NCI-H2196 (cell line): ENCODE results near the gene TLX3.

Experiments used
- DNase-seq: peaks from one replicate; lab custom pipeline; 2025; ENCODE audit not compliant: unreplicated experiment; lab: John Stamatoyannopoulos, UW

TLX3 gene

GRCh38 chr5:171300358-171300757 lies 8.7 kb upstream of the TLX3 start:
- DNase-seq, result no peak

DNA sequence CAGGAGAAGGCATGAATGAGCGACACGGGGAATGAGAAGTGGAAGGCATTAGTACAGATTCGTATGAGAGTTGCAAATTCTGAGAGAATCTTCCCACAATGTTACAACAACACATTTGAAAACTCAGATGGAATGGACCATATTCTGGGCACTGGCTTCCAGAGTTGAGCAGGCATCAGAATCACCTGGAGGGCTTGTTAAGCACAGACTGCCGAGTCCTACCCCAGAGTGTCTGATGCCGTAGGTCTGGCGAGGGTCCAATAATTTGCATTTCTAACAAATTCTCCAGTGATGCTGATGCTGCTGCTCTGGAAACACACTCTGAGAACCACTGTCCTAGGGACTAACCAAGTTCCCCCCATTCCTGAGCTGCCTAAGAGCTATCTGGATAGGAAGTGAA lies 2.9 kb upstream of the TLX3 start:
- no peak for DNase-seq

DNA sequence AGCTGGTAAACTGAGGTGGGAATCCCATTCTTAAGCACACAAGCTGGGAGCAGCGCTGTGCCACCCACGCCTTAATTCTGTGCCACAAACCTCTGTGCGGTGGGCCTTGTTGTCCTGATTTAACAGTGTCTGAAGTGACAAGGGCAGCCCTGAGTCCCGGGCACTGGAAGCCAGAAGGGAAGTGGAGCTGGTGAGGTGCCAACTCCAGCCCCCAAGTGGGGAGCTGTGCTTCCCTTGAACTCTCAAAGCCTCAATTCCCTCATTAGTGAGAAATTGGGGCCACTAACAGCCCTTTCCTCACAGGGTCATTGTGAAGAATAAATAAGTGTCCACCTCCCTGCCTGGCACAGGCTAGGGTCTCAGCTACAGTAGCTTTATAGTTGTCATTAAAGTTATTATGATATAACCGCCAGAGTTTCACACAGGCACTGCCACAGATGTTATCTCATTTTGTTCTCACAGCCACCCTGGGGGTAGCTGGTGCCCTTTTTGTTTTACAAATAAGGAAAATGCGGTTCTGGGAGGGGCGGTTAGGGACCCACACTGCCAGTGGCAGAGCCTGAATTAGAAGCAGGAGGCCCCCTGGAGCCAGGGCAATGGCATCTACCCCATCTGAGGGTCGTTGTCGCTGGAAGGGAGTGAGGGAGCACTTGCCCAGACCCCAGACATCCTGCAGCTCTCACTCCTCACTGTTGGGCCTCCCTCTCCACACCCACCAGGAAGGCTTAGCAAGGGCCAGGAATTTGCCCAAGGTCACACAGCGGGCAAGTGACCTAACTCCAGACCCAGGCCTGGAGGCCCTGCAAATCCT lies 2.1 kb upstream of the TLX3 start:
- no peak for DNase-seq

- DNase-seq, result no peak
These were observed 1.1 kb upstream of the TLX3 start for GRCh38 chr5:171307789-171308452.

- DNase-seq, result no peak
These were observed 496 bp downstream of the TLX3 start for GRCh38 chr5:171309276-171310211.

DNA sequence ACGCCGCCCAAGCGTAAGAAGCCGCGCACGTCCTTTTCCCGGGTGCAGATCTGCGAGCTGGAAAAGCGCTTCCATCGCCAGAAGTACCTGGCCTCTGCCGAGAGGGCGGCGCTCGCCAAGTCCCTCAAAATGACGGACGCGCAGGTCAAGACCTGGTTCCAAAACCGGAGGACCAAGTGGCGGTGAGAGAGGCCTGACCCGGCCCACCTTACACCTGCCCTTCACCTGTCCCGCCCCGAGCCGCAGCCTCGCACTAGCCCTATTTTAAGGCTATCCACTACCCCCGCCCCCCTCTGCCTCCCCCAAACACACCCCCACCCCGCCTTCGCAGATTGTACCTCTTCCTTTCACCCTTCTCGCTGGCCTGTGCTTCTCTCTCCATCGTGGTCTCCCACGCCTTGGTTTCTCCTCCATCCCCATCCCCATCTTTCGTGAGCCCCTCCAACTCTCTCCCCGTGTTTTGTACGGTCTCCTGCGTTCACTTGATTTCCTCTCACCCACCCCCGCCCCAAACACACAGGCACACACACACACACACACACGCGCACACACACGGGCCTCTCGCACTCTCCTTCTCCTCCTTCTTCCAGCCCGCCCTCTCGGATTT lies 1.3 kb downstream of the TLX3 start:
- DNase-seq, result no peak

- no peak for DNase-seq
These were observed 1.8 kb downstream of the TLX3 start for GRCh38 chr5:171310819-171311321.

- DNase-seq, result peak; percentile 23
These were observed 2.5 kb downstream of the TLX3 start for GRCh38 chr5:171311322-171312077.

DNA sequence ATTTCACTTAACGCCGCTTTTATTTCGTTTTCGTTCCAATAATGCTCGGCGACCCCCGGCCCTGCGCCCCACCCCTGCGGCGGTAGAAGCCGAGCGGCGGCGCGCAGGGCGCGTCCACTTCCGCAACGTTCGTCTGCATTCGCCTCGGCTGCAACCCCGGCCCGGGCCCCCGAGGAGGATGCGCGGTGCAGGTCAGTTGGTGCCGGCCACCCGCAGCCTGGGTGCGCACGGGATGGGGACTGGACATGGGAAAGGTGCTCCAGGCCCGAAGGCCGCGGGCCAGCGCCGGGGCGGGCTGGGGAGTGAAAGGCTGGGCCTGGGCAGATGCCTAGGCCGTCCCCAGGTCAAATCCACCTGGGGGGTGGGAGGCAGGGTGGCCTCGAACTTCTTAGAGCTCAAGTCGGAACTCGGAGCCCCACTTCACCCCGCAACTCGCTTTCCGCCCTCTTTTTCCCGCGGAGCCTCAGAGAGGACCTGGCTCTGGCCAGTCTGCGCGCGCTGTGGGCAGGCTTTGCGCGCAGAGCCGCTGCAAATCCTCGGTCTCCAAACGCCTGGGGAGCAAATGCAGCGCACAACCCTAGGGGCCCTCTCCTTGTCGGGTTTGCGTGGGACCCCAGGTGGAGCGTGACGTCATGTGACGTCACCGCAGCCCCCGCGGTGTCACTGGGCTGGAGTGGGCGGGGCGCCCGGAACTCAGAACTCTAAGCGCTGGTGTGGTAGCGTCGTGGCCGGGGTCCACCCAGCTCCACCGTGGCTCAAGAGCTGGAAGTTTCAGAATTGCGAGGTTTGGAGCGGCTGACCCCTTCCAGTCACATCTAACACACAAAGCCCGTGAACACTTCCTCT lies 3.3 kb downstream of the TLX3 start:
- no peak for DNase-seq

DNA sequence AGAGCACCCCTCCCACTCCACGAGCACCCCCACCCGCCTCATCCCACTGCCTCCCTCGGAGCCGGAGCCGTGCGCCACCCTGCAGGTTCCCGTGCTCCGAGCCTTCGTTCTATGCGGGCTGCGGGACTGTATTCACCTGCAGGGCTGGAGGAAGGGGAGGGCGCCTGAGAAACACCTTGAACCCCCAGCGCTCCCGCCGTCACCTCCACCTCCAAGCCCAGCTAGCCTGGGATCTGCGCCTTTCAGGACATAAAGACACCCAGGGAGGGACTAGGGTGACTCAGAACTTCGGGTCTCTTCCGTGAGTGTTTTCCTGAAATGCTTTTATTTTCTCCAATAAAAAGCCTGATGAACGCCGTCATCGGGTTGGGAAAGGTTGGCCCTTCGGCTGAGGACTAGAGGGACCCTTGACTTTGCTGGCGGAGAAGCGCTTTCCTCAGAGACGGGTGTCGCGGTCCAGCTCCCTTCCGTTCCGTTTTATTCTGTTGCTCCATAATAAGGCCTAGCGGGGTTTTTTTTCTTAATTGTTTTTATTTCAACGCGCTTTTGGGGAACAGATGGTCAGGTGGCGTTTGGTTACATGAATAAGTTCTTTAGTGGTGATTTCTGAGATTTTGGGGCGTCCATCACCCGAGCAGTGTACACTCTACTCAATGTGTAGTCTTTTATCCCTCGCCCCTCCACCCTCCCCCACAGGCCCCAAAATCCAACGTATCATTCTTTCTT lies 4.6 kb downstream of the TLX3 start:
- no peak for DNase-seq

DNA sequence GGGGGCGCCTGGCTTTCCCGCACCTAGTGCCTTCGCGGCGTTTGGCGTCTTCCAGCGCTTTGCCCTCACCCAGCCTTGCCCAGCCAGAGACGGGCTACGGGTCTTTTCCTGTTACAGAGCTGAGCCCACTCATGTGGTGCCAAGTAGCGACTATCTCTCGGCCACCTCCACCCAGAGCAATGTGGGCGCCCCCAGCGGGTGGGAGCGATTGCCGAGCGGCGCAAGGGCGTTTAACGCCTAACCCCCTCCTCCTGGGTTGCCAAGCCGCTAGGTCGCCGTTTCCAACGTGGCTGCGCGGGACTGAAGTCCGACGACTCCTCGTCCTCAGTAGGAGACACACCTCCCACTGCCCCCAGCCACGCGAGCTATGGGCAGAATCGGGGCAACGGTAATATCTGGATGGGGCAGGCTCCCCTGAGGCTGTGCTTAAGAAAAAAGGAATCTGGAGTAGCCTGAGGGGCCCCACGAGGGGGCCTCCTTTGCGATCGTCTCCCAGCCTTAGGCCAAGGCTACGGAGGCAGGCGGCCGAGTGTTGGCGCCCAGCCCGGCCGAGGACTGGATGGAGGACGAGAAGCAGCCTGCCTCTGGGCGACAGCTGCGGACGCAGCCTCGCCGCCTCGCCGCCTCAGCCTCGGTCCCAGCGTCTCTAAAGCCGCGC lies 5.8 kb downstream of the TLX3 start:
- no peak for DNase-seq

DNA sequence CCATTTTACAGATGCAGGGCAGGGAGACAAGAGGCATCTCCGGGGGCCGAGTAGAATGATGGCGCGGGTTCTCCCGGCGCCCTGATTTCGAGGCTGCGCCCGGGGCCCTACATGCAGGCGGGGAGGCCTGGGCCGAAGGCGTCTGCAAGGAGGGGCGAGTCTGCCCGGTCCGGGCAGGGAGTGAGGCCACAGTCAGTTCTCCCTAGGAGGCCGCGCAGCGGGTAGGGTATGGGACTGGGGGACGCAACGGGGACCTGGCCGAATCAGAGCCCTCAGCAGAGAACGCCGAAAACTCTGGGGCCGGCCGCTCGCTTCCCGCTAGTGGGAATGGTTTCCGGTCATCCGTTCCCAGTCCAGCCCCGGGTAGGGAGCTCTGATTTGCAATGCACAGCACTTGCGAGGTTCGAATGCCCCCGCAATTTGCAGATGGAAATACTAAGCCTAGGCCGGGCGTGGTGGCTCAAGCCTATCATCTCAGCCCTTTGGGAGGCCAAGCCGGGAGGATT lies 6.4 kb downstream of the TLX3 start:
- no peak for DNase-seq

DNA sequence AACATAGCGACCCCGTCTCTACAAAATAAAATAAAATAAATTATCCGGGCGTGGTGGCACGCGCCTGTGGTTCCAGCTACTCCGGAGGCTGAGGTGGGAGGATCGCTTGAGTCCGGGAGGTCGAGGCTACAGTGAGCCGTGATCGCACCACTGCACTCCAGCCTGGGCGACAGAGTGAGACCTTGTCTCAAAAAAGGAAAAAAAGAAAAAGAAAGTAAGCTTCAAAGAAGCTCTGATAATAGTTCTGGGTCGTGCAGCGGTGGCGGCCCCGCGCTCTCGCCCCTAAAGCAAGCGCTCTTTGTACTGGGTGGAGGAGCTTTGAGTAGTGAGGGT lies 6.8 kb downstream of the TLX3 start:
- no peak for DNase-seq

DNA sequence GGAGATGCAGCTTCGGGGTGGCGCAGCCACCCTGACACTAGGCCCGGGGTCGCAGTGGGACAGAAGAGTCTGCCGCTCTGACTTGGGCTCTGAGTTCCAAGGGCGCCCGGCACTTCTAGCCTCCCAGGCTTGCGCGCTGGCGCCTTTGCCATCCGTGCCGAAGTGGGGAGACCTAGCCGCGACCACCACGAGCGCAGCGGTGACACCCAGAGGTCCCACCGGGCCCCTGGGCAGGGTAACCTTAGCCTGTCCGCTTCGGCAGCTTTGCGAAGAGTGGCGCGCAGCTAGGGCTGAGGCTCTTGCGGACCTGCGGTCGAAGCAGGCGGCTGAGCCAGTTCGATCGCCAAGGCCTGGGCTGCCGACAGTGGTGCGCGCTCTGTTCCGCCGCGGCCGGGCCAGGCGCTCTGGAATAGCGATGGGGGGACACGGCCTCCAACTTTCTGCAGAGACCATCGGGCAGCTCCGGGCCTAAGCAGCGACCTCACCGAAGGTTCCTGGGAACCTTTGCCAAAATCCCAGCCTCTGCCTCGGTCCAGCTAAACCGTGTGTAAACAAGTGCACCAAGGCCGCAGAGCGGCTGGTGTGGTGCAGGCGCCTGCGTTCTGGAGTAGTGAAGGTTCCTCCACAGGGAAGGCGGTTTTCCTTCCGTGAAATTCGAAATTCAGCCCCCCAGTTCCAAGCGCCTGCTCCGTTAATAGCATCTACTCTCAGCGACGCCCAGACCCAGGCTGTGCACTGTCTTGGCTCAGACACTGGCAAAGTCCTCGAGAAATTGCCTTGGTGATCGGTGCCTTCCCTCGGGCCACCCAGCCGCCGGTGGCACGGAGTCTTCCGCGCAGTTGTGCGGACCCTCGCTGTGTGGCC lies 7.4 kb downstream of the TLX3 start:
- no peak for DNase-seq

- no peak for DNase-seq
These were observed 8.2 kb downstream of the TLX3 start for GRCh38 chr5:171317230-171317629.

GRCh38 chr5:171318026-171318425 lies 9.0 kb downstream of the TLX3 start:
- DNase-seq, result no peak

DNA sequence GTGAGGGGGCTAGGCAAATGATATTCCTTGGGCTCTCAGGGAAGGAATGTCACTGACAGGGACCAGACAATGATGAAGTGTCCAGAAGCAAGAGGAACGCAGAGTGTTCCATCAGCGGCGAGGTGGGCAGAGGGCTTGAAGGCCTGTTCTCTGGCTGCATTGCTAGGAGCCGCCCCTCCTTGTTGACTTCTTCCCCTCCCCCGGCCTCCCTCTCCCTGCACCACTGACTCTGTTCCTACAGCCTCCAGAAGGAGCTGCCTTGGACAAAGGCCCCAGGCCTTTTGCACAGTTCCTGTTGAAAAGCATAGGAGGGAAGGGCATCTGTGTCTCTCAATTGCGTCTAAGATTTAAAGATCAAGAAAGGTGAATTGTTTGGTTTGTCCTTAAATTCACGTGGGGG lies 12.4 kb downstream of the TLX3 start:
- DNase-seq, result no peak
